Thyroid gland (tissue), 4 donors: Measurements from ENCODE around the gene VSTM4.

Source experiments
- CTCF ChIP-seq, 6 experiments: fragments of 200-600 bp in 3 of 6; fragments of 450-650 bp in 3 of 6; sonication (generic) in 3 of 6; IDR thresholded peaks; one replicate each; pipeline ENCODE4 v1.5.1; 2016 to 2019; ENCODE audit warnings: antibody characterized with exemption in 6 of 6, mild to moderate bottlenecking in 2 of 6, inconsistent platforms in 1 of 6, moderate library complexity in 1 of 6
- POLR2A ChIP-seq, 2 donors: fragments of 450-650 bp; IDR thresholded peaks; one replicate each; pipeline ENCODE4 v1.6.1; 2017; ENCODE audit warnings: antibody characterized with exemption in 2 of 2, mild to moderate bottlenecking in 2 of 2, moderate library complexity in 1 of 2

- no peak for TF ChIP-seq CTCF (IDR thresholded peaks at IDR 0.05)
- no peak for TF ChIP-seq POLR2A (IDR thresholded peaks at IDR 0.05)
Observed at GRCh38 chr10:49024484-49024883, 90.8 kb downstream of the VSTM4 start.
